ENCODE measurements around the gene GRPR.
"Not testable (repeated sequence)": the region's sequence is repeated elsewhere in the genome, so short reads cannot be mapped to it uniquely, and the experiment has no call there.

GRPR gene

DNA sequence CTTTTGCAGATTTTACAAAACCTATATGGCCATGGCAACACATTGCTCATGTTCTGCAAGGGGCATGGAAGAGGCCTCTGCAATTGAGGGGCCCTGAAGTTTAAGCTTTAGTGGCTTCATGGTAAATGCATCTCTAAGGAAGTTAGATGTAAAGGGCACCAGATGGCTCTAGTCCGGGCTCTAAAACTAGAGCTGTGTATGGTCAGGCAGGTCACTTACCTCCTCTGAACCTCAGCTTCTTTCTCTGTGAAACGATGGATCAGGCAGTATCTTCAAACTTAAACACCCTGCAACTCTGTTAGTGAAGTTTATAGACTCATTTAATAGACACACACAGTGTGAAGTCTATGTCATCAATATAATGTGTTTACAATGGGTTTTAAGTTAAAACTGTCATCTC, 53.9 kb downstream of the GRPR start:
- no peak for DNase-seq (ENCODE audit: low spot score)

GRCh38 chrX:16183843-16184242, 60.5 kb downstream of the GRPR start:
- DNase-seq (ENCODE audit: low spot score) = not testable (repeated sequence)

DNA sequence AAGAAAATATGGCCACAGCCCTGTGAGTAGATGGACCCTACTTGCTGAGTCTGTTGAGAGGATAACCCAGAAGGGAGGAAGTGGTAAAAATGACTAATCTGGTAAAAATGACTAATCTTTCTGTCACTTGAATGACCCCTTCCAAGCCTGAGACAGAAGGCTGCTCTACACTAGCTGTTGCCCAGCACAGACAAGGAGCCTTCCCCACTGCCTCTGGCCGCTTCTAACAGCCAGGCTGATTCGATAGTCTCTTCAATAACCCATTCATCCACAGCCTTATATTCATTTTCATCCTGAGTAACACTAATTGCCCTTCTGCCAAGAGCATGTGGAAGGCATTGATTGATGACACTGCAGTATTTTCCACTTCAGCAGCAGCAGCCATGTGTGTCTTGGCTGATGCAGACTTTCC, 62.4 kb downstream of the GRPR start:
- no peak for DNase-seq (ENCODE audit: low spot score)

DNA sequence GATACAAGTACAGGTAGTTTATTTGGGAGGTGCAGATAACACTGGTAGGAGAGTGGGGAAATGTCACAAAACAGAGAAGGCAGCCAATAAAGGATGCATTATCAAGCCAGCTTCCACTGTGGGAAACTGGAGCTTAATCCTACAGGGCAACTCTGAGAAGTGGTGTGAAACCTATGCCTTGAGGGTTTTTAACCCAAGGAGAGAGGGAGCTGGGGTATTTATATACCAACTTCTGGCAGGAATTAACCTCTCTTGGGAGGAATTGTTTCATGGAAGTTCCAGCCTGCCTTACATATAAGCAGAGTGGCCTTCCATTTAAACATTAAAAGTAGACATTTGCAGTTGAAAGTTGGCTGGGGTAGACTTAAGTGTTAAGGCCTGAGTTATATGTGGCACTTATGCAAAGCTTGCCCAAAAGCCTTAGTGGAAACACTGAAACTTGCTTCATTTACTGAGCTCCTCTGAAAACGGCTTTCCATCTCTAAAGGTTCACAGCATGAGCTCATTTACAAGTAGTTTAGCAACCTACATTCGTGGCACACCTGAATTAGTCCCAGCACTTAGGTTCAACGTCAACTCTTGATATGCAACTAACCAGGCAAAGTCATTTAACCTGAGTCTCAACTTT, 63.1 kb downstream of the GRPR start:
- DNase-seq (ENCODE audit: low spot score) = no peak

- no peak for DNase-seq (ENCODE audit: low spot score)
These were observed 63.8 kb downstream of the GRPR start for GRCh38 chrX:16187024-16187760.

DNA sequence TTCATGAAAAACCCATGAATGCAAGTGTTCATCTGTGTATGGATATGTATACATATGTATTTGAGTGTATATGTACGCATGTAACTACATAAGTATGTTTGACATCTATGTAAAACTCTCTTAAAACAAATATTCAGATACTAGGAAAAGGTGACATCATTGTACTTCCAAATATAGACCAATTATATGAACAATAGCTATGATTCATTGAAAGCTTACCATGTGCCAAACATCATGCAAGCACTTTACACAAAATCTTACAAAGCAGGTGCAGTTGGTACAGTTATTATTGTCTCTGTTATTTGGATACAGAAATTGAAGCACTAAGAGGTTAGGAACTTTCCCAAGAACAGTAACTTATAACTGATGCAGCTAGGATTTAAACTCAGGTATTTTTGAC, 65.3 kb downstream of the GRPR start:
- DNase-seq (ENCODE audit: low spot score) = no peak

GRCh38 chrX:16191605-16192004, 68.2 kb downstream of the GRPR start:
- DNase-seq (ENCODE audit: low spot score) = no peak

DNA sequence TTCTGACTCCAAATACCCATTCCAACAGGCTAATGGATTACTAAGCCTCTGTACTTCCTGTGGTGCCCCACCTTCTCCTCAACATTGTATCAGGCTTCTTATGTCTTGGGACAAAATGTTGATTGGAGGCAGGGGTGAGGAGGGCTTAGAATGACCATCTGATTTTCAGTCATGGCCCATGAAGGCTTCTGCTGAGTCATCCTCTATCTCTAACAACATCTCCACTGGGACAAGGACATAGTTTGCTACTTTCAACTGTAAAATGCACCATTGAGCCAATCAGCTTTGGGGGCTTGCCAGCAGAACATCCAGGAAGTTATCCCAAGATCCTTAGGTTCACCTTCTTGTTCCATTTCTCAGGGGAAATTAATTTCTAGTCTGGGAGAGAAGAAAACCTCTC, 73.5 kb downstream of the GRPR start:
- no peak for DNase-seq (ENCODE audit: low spot score)

- no peak for DNase-seq (ENCODE audit: low spot score)
These were observed 76.0 kb downstream of the GRPR start for GRCh38 chrX:16199343-16199742.

- DNase-seq (ENCODE audit: low spot score) = no peak
These were observed 79.6 kb downstream of the GRPR start for GRCh38 chrX:16202943-16203342.
